Measurements from ENCODE around the gene NALCN. TPM values are rescaled to one million over a fixed set of nuclear protein-coding genes. Genes with fewer than 3 reads are reported as not detected.

The NALCN gene
- total and polyA plus RNA-seq, 2 of the 8 experiments (the other 6 are each of a cell fraction or from before 2014, with no cell fraction given) = 0.26 to 0.54 TPM

GRCh38 chr13:101155920-101156319 lies 260.4 kb downstream of the NALCN start (continued):
- TF ChIP-seq CTCF (IDR thresholded peaks at IDR 0.05; ENCODE audit: control extremely low read depth in 1 of 3, insufficient read depth in 1 of 3, low read depth in 1 of 3, low read length in 3 of 3) = peak in 2 of 3 experiments; percentile 34 to 43; a peak in 2 of 4 replicates

All from H1 (cell line).